NCI-H82 treated with DMSO at 0.1 percent for 48 hours (cell line): Measurements from ENCODE around the gene CD59.
"Not testable (repeated sequence)": the region's sequence is repeated elsewhere in the genome, so short reads cannot be mapped to it uniquely, and the experiment has no call there.

Source experiments
- DNase-seq: peaks from one replicate; lab custom pipeline; 2025; ENCODE audit not compliant: unreplicated experiment; lab: John Stamatoyannopoulos, UW

Gene CD59

GRCh38 chr11:33716243-33716642 is 20.0 kb downstream of the CD59 start:
- DNase-seq: no peak

GRCh38 chr11:33713856-33714398 is 22.3 kb downstream of the CD59 start:
- no peak for DNase-seq

- no peak for DNase-seq
Observed at GRCh38 chr11:33713151-33713855, 22.9 kb downstream of the CD59 start.

- DNase-seq: no peak
Observed at GRCh38 chr11:33712436-33712835, 23.8 kb downstream of the CD59 start.

DNA sequence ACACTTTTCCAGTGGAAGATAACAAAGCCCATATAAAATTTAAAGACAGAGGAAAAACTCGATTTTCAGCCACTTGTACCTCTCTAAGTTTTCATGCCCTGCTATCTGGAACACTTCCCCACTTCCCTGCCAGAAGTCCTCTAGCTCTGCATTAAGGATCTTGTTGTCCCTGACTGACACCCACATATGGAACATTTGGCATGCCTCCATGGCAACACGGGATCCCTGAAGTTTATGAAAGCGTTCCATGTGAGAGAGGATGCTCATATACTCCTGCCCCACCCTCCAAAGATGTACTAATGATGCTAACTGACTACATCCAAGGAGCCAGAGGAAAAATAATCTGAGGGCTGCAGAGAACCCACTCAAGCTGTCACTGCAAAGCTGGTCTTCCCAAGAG is 26.8 kb downstream of the CD59 start:
- no peak for DNase-seq

DNA sequence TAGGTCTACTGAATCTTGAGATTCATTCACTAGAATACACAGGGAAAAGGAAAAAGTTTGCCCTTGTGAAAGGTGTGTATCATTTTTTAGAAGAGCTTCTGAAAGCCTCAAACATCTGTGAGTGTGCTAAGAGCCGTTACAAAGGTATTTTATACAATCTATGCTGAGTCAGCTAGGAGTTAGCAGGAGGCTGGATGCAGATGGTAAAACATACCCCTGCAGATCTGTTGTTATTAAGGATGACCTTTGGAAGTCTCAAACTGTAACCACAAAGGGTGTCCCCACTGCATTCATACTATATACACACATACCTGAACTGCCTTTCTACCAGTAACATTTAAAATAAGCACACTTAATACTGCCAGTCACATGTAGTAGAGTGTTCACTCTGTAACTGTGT is 27.2 kb downstream of the CD59 start:
- no peak for DNase-seq

GRCh38 chr11:33707831-33708230 is 28.4 kb downstream of the CD59 start:
- DNase-seq: not testable (repeated sequence)

GRCh38 chr11:33706966-33707365 is 29.3 kb downstream of the CD59 start:
- no peak for DNase-seq

- DNase-seq: no peak
Observed at GRCh38 chr11:33706546-33706945, 29.7 kb downstream of the CD59 start.

- no peak for DNase-seq
Observed at GRCh38 chr11:33704240-33705002, 31.8 kb downstream of the CD59 start.

DNA sequence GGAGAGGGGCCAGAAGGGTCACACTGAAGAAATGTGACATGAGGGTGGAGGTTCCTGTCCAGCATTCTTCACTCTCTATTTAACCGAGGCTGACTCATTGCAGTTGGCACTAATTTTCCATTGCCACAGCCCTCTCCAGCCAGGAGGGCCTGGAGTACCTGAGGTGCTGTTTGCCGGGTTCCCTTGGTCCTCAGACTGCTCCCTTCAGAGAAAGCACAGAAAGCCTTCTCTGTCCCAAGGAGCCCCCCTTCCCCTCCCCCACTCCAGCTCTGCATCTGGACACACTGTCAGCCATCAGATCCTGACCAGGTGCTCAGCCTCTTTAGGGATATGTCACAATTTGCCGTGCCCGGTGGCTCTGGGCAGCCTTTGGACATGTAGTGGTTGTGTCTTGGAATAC is 32.4 kb downstream of the CD59 start:
- no peak for DNase-seq

DNA sequence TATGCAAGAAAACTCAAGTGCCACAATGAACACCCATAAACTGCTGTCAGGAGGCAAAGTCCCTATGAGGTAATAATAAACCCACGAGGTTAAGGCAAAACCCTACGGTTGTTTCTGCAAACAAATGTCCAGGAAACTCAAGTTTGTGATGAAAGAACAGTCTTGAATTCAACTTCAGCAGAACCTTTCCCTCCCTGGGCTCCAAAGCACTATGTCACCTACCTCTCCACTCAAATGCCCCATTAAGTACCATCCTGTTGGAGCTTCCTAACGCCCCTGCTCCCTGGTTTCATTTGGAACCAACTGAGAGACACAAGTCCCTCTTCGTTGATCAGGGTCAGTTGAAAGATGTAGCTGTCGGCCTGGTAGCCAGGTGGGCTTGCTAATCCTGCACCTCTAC is 33.0 kb downstream of the CD59 start:
- no peak for DNase-seq

DNA sequence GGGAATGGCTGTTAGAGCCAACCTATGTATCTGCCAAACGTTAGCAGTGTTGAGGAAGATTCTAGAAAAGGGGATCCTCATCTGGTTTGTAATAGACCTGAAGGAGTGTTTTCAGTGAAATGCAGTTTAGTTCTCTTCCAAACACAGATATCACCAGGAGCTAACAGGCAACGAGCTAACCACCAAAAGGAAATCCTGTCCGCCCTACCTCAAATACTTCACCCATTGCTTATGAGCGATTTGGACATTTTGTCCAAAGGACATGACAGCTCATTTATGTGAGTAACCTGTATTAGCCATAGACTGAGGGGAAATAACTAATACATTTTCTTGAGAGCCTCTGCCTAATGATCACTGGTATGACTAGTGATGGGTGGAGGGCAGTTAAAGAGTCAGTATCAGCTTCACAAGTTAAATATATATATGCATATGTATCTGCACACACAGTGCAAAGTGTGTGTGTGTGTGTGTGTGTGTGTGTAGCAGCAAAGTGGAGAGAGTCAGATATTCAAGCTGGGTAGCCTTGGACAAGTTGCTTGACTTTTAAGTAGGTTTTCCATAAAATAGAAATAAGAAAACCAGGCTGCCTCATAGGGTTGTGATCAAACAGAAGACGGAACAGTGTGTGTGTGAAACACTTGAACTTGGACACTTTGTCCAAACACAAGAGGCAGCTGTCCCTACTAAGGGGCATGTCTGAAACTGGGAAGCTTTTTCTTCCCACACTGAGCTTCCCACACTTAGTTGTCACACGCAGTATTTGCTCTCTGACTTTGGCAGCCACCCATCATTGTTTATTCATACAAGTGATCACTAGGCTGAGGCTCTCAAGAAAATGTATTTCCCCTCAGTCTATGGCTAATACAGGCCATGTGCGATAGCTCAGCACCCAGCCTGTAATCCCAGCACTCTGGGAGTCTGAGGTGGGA is 34.7 kb downstream of the CD59 start:
- no peak for DNase-seq

DNA sequence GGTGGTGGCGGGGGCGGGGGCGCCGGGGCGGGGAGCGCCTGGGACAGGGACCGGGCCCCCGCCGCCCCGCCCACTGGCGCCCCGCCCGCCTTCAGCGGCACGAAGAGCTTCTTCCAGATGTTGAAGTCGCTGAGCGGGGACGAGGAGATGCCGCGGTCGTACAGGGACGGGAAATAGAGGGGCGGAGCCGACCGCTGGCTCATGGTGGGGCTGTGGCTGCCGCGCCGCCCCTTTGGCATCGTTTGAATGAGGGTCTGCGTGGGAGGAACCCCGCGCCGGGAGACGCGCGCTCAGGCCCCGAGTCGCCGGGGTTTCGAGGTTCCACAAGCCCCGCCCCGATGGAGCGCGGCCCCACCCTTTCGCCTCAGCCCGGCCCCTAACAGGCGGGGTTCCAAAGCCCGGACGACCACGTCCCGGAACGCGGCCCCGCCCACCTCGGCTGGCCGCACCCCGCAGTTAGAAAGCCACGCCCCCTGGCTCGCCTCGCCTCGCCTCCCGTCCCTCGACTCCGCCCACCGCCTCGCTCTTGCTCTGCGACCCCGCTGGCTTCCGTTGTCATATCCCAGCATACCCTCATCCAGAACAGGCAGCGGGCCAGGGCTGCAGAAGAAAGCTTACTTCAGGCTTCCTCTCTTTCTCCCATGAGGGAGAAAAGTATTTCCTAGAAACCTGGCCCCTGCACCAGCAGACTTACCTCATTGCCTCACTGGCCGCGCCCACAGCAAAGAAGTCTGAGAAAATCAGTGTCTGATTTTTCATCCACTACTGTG is 35.5 kb downstream of the CD59 start, which contains the start of gene C11orf91:
Gene C11orf91, minus strand, starts transcription at position 325 of the 770 bp plus-strand sequence. Its CDS starts 86 bp downstream, at position 239.
- DNase-seq: peak; percentile 82

- DNase-seq: no peak
Observed at GRCh38 chr11:33700063-33700501, 36.1 kb downstream of the CD59 start.

- DNase-seq: peak; percentile 7
Observed at GRCh38 chr11:33699515-33700062, 36.6 kb downstream of the CD59 start.

GRCh38 chr11:33698921-33699320 is 37.3 kb downstream of the CD59 start:
- no peak for DNase-seq

DNA sequence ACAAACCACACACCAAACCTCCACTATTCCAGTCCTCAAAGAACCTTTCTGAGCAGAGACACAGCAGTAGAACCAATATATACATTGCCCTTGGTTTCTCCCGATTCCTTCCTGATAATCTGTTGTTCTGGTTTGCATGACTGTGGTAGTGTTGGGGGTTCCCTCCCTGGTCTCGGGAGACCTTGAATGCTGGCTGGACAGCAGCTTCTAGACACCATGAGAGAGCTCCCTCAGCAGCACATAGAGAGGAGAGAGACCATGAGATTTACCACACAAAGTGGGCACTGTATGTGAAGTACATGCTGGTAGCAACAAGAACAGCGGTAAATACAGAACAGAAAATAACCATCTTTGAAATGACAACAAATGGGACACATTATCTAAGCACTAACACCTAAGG is 38.2 kb downstream of the CD59 start:
- no peak for DNase-seq

DNA sequence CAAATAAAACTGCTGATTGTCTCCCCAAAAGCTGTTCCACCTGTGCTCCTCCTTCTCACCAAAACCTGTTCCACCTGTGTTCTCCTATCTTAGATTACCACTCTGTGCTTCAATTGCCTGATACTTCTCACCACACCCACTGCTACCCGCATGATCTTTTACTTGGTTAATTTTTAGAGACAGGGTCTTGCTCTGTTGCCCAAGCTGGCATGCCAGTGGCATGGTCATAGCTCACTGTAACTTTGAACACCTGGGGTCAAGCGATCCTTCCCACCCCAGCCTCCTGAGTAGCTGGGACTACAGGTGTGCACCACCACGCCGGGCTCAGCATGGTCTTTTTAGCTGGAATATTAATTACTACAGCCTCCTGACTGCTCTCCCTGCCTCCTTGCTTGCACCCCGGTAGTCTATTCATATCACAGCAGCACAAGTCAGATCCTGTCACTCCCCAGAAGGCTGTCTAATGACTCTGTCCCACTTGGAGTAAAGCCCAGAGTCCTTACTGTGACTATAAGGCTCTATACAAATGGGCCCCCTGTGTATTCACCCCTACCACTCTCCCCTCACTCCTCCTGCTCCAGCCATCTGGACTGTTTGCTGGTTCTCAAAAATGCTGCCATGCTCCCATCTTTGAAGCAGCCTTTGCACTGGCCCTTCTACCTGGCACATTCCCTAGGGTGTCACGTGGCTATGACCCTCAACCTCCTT is 39.1 kb downstream of the CD59 start:
- no peak for DNase-seq
